Measurements from ENCODE around the gene SPECC1. TPM values are rescaled to one million over a fixed set of nuclear protein-coding genes. Genes with fewer than 3 reads are reported as not detected.

Gene SPECC1
- total RNA-seq, 1 experiment from 2014 or later, result 46.4 TPM

DNA sequence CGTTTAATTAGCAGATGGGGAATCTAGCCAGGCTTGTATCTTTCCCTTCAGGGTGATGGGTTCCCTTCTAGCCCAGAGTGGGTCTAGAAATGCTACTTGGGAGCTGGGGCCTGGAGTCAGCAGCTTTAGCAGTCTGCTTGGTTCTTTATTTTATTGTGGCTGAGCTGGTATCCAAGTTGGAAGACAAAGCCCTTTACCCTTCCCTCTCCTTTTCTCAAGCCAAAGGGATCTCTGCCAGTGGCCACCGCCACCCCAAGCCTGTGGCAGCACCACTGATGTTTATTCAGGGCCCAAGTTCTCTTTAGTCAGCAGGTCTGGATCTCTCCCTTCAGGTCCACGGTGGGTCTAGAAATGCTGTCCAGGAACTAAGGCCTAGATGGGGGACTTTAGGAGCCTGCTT is 215.2 kb downstream of the SPECC1 start:
- intact Hi-C loops (cut with micrococcal nuclease), result no loop called here
- ChIA-PET POLR2A (ENCODE audit: unreplicated experiment) (no interaction called here), CTCF (no interaction called here)
- Histone ChIP-seq H3K27me3 (ENCODE audit: low read length) (no peaks in the 10 kb centered on the region), H3K9me2 (replicated peaks; ENCODE audit: low read length) (no peaks in the 10 kb centered on the region), H3K9me3 (ENCODE audit: low read length) (no peaks in the 10 kb centered on the region), H3K4me2 (ENCODE audit: low read length) (no peak overlapping the region), H4K20me1 (ENCODE audit: low read length) (0 out of 2 replicates have a peak, but pooled peaks cover 8% of the 10 kb centered on the region), H3K27ac (ENCODE audit: low read length) (no peak overlapping the region), H2AFZ (ENCODE audit: low read length) (no peak overlapping the region), H3K79me2 (ENCODE audit: low read length) (peaks cover 11% of the 10 kb centered on the region), H3K4me1 (ENCODE audit: insufficient read depth, low read length) (peaks cover 6% of the 10 kb centered on the region; the same call in 1 of the 2 replicates), H3F3A (ENCODE audit: low read length, unreplicated experiment) (no peaks in the 10 kb centered on the region), H3K9ac (ENCODE audit: low read length) (no peak overlapping the region), H3K36me3 (ENCODE audit: low read depth, low read length) (no peaks in the 10 kb centered on the region; the same call in 1 of the 2 replicates), H3K4me3 (ENCODE audit: low read length) (no peak overlapping the region)
- TF ChIP-seq EZH2 (IDR thresholded peaks at IDR 0.05; ENCODE audit: low read length, unreplicated experiment), result no peak
- no peak for TF ChIP-seq EZH2phosphoT487 (IDR thresholded peaks at IDR 0.05; ENCODE audit: borderline replicate concordance, low read length)
- no peak for TF ChIP-seq CTCF (conservative IDR thresholded peaks at IDR 0.05; ENCODE audit: low read depth, low read length)
- DNase-seq, result no peak
- BruUV-seq (replicated peaks), result no TSS peak
- no peak for ATAC-seq

GRCh38 chr17:20225162-20226115 is 216.3 kb downstream of the SPECC1 start:
- no peaks in the 10 kb centered on the region for H3F3A ChIP-seq (ENCODE audit: low read length, unreplicated experiment)
- no peaks in the 10 kb centered on the region; the same call in 1 of the 2 replicates for H3K36me3 ChIP-seq (ENCODE audit: low read depth, low read length)
- CTCF ChIA-PET, result no interaction called here
- peak; percentile 34 for DNase-seq
- intact Hi-C loops (cut with micrococcal nuclease), result loop anchor here (1.0 to 2.0 kb wide), 3 partner anchors 95 to 233 kb away; no protein-coding TSS in a partner anchor
- TF ChIP-seq EZH2phosphoT487 (IDR thresholded peaks at IDR 0.05; ENCODE audit: borderline replicate concordance, low read length), result no peak
- TF ChIP-seq CTCF (conservative IDR thresholded peaks at IDR 0.05; ENCODE audit: low read depth, low read length), result peak; percentile 50
- no peak overlapping the region for H2AFZ ChIP-seq (ENCODE audit: low read length)
- peaks cover 11% of the 10 kb centered on the region for H3K79me2 ChIP-seq (ENCODE audit: low read length)
- BruUV-seq (replicated peaks), result no TSS peak
- no peaks in the 10 kb centered on the region for H3K27me3 ChIP-seq (ENCODE audit: low read length)
- POLR2A ChIA-PET (ENCODE audit: unreplicated experiment), result no interaction called here
- H3K9me3 ChIP-seq (ENCODE audit: low read length), result no peaks in the 10 kb centered on the region
- H3K27ac ChIP-seq (ENCODE audit: low read length), result no peak overlapping the region
- peaks cover 6% of the 10 kb centered on the region; the same call in 1 of the 2 replicates for H3K4me1 ChIP-seq (ENCODE audit: insufficient read depth, low read length)
- no peak overlapping the region for H3K4me2 ChIP-seq (ENCODE audit: low read length)
- peak; percentile 62 for ATAC-seq
- H3K9ac ChIP-seq (ENCODE audit: low read length), result no peak overlapping the region
- no peaks in the 10 kb centered on the region for H3K9me2 ChIP-seq (replicated peaks; ENCODE audit: low read length)
- H3K4me3 ChIP-seq (ENCODE audit: low read length), result no peak overlapping the region
- 0 out of 2 replicates have a peak, but pooled peaks cover 8% of the 10 kb centered on the region for H4K20me1 ChIP-seq (ENCODE audit: low read length)

All from PC-3 (cell line).